GM13976 (cell line): ENCODE results near the gene ADGRF4.

Experiments used
- DNase-seq: peaks from one replicate; pipeline ENCODE4 v3.0.0; 2012; ENCODE audit warnings: low spot score
- in situ Hi-C: fragments of 300-500 bp; cut with MboI; formaldehyde crosslinking; loops from one replicate; pipeline ENCODE4 v1.12.0; 2022; ENCODE audit warnings: low sequenced_read_pairs, mixed read lengths, inconsistent platforms; ENCODE audit not compliant: unreplicated experiment
- TF ChIP-seq, protein P1 (sequence below): IDR thresholded peaks from 2 replicates; pipeline ENCODE4 v1.5.1; 2012; ENCODE audit warnings: borderline replicate concordance, mild to moderate bottlenecking; ENCODE audit not compliant: insufficient read depth; ENCODE audit errors: extremely low read depth, missing control alignments, control extremely low read depth

The ADGRF4 gene

GRCh38 chr6:47680051-47680450 is 18.3 kb upstream of the ADGRF4 start:
- in situ Hi-C loops = no loop called here
- DNase-seq = no peak
- TF ChIP-seq, protein P1, sequence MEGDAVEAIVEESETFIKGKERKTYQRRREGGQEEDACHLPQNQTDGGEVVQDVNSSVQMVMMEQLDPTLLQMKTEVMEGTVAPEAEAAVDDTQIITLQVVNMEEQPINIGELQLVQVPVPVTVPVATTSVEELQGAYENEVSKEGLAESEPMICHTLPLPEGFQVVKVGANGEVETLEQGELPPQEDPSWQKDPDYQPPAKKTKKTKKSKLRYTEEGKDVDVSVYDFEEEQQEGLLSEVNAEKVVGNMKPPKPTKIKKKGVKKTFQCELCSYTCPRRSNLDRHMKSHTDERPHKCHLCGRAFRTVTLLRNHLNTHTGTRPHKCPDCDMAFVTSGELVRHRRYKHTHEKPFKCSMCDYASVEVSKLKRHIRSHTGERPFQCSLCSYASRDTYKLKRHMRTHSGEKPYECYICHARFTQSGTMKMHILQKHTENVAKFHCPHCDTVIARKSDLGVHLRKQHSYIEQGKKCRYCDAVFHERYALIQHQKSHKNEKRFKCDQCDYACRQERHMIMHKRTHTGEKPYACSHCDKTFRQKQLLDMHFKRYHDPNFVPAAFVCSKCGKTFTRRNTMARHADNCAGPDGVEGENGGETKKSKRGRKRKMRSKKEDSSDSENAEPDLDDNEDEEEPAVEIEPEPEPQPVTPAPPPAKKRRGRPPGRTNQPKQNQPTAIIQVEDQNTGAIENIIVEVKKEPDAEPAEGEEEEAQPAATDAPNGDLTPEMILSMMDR = no peak

DNA sequence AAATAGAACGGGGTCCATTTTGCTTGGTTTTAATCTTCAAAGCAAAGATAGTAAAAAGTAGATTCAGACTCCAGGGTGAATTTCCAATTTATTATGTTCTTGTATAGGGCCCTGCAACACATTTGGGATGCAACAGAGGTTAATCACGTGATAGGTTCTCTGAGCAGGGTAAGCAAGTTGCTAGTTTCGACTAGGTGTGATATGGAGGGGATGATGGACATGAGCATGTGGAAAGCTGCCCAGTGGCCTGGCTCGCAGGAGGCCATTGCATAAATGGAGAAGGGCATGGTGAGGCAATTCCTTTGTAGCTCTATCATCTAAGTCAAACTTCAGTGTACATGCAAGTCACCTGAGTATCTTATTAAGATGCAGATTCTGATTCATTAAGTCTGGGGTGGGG is 17.7 kb upstream of the ADGRF4 start:
- TF ChIP-seq, protein P1 = no peak
- in situ Hi-C loops = no loop called here
- DNase-seq = no peak

GRCh38 chr6:47681201-47681990 is 17.0 kb upstream of the ADGRF4 start:
- in situ Hi-C loops = no loop called here
- TF ChIP-seq, protein P1 = no peak
- DNase-seq = no peak

DNA sequence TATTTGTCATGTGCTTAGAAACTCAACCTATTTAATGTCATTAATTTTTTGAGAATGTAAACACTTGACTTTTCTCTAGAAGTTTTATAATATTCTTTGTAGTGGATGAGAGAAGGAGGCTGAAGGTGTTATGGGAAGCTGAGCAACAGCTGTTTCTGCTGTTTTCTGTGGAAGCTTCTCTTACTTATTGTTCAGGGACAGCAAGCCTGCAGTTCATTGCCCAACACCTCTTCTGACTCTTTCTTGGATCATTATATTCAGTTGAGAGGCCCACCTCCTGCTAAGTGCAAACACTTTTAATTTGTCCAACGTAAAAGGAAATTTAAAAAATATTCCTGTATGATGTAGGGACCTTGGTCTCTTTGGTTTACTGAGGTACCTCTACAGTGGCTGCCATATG is 12.0 kb upstream of the ADGRF4 start:
- in situ Hi-C loops = no loop called here
- TF ChIP-seq, protein P1 = no peak
- no peak for DNase-seq

- in situ Hi-C loops = no loop called here
- DNase-seq = no peak
- TF ChIP-seq, protein P1 = no peak
Measured at GRCh38 chr6:47687432-47687831, 10.9 kb upstream of the ADGRF4 start.

DNA sequence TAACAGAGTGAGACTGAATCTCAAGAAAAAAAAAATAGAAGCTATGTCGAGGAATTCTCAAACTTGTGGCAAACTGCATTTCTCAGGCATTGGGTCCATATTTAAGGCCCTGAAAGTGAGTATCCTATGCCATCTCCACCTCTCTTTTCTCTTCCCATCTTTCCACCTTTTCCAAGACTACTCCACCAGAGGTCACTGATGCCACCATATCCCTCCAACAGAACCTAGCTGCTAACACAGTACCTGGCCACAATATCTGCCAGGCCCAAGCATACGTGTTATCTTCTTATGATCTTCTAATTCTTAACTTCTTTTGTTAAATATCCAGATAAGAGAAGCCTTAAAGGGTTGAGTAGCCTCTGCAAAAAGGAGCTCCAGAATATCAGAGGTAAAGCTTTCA is 8.2 kb upstream of the ADGRF4 start:
- DNase-seq = no peak
- TF ChIP-seq, protein P1 = no peak
- in situ Hi-C loops = no loop called here

DNA sequence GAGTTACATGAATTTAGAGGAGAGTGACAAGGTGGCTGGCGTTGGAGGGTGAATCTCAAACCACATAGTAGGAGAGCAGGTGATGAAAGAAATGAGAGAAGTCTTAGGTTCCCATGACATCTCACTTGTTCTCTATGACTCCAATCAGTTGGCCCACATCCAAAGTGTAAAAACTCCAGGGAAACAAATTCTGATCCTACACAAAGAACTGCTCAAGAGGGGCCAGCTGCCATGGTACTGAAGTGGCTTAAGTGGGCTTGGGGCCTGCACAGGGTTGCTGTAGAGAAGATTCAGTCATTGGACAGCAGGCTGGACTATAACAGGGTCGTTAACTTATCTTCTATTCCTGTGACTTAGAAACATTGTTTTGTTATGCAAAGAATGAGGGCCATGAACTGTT is 7.6 kb upstream of the ADGRF4 start:
- TF ChIP-seq, protein P1 = no peak
- no peak for DNase-seq
- in situ Hi-C loops = no loop called here
